ENCODE results near the gene CHST3. TPM values are rescaled to one million over a fixed set of nuclear protein-coding genes. Genes with fewer than 3 reads are reported as not detected.
"Not testable (repeated sequence)": the region's sequence is repeated elsewhere in the genome, so short reads cannot be mapped to it uniquely, and the experiment has no call there.

The CHST3 gene
- total RNA-seq, 1 donor from 2014 or later = 9.0 TPM

GRCh38 chr10:71973777-71974488, 9.7 kb downstream of the CHST3 start:
- ATAC-seq = no peak

- ATAC-seq = peak; percentile 26
Measured at GRCh38 chr10:71974489-71975021, 10.4 kb downstream of the CHST3 start.

- peak; percentile 35 for ATAC-seq
Measured at GRCh38 chr10:71975087-71975870, 11.1 kb downstream of the CHST3 start.

GRCh38 chr10:71975871-71976725, 11.9 kb downstream of the CHST3 start:
- ATAC-seq = peak; percentile 55

GRCh38 chr10:71977614-71977903, 13.4 kb downstream of the CHST3 start:
- not testable (repeated sequence) for ATAC-seq

- no peak for ATAC-seq
Measured at GRCh38 chr10:71978476-71978875, 14.3 kb downstream of the CHST3 start.

- no peak for ATAC-seq
Measured at GRCh38 chr10:71978988-71979691, 14.9 kb downstream of the CHST3 start.

GRCh38 chr10:71979692-71980062, 15.5 kb downstream of the CHST3 start:
- no peak for ATAC-seq

GRCh38 chr10:71980181-71981014, 16.2 kb downstream of the CHST3 start:
- ATAC-seq = no peak

GRCh38 chr10:71981015-71981875, 17.1 kb downstream of the CHST3 start:
- ATAC-seq = no peak

GRCh38 chr10:71981876-71982230, 17.7 kb downstream of the CHST3 start:
- ATAC-seq = no peak

- ATAC-seq = no peak
Measured at GRCh38 chr10:71982269-71983178, 18.3 kb downstream of the CHST3 start.

GRCh38 chr10:71984126-71984808, 20.1 kb downstream of the CHST3 start:
- ATAC-seq = no peak

- no peak for ATAC-seq
Measured at GRCh38 chr10:71984809-71985388, 20.7 kb downstream of the CHST3 start.

GRCh38 chr10:71985542-71986250, 21.5 kb downstream of the CHST3 start:
- peak; percentile 24 for ATAC-seq

- ATAC-seq = not testable (repeated sequence)
Measured at GRCh38 chr10:71988895-71989294, 24.7 kb downstream of the CHST3 start.

GRCh38 chr10:71989661-71990454, 25.7 kb downstream of the CHST3 start:
- ATAC-seq = no peak
